ENCODE measurements around the gene NDC1. TPM values are rescaled to one million over a fixed set of nuclear protein-coding genes. Genes with fewer than 3 reads are reported as not detected.

NDC1 gene
- total RNA-seq, 2 donors from 2014 or later, result 17.3 to 39.4 TPM

GRCh38 chr1:53837646-53837923, 511 bp downstream of the NDC1 start:
- Histone ChIP-seq H3K9me3 (no peaks in the 10 kb centered on the region), H3K36me3 (no peaks in the 10 kb centered on the region), H3K4me1 (peaks cover 2% of the 10 kb centered on the region), H3K27ac (peak overlapping the region; percentile 97), H3K27me3 (no peaks in the 10 kb centered on the region), H3K4me3 (peak overlapping the region; percentile 96), H3K9ac (ENCODE audit: low read depth in 2 of 2, low read length in 2 of 2) (peak overlapping the region; percentile 86 to 92)
- TF ChIP-seq, protein P1, sequence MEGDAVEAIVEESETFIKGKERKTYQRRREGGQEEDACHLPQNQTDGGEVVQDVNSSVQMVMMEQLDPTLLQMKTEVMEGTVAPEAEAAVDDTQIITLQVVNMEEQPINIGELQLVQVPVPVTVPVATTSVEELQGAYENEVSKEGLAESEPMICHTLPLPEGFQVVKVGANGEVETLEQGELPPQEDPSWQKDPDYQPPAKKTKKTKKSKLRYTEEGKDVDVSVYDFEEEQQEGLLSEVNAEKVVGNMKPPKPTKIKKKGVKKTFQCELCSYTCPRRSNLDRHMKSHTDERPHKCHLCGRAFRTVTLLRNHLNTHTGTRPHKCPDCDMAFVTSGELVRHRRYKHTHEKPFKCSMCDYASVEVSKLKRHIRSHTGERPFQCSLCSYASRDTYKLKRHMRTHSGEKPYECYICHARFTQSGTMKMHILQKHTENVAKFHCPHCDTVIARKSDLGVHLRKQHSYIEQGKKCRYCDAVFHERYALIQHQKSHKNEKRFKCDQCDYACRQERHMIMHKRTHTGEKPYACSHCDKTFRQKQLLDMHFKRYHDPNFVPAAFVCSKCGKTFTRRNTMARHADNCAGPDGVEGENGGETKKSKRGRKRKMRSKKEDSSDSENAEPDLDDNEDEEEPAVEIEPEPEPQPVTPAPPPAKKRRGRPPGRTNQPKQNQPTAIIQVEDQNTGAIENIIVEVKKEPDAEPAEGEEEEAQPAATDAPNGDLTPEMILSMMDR (IDR thresholded peaks at IDR 0.05), result no peak
- intact Hi-C loops (cut with DNase I), result no loop called here
- DNase-seq, result no peak

GRCh38 chr1:53835491-53835890, 2.6 kb downstream of the NDC1 start:
- Histone ChIP-seq H3K27ac (no peak overlapping the region), H3K9me3 (no peaks in the 10 kb centered on the region), H3K27me3 (no peaks in the 10 kb centered on the region), H3K9ac (ENCODE audit: low read depth in 2 of 2, low read length in 2 of 2) (no peak overlapping the region), H3K4me3 (no peak overlapping the region), H3K4me1 (peaks cover 2% of the 10 kb centered on the region), H3K36me3 (no peaks in the 10 kb centered on the region)
- no peak for DNase-seq
- TF ChIP-seq, protein P1 (IDR thresholded peaks at IDR 0.05), result no peak
- intact Hi-C loops (cut with DNase I), result no loop called here

- Histone ChIP-seq H3K4me3 (no peak overlapping the region), H3K9ac (ENCODE audit: low read depth in 2 of 2, low read length in 2 of 2) (no peak overlapping the region), H3K4me1 (peaks cover 2% of the 10 kb centered on the region), H3K36me3 (no peaks in the 10 kb centered on the region), H3K27me3 (no peaks in the 10 kb centered on the region), H3K27ac (no peak overlapping the region), H3K9me3 (no peaks in the 10 kb centered on the region)
- TF ChIP-seq, protein P1 (IDR thresholded peaks at IDR 0.05), result no peak
- DNase-seq, result no peak
- intact Hi-C loops (cut with DNase I), result no loop called here
Measured at GRCh38 chr1:53834776-53835175, 3.3 kb downstream of the NDC1 start.

DNA sequence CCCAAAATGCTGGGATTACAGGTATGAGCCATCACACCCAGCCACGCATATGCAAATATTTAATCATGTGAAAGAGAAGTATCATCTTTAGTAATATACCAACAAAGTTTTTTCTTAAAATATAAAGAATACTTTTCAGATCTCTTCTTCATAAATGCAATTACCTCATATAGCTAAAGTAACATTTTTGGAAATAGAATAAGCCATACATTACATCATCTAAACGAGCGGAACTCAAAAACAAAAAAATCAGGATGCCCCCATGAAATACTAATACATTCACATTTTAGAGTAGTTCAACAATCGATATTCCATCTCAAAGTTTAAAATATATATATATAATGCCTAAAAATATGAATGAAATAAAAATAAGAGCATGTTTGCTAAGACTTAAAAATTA, 4.7 kb downstream of the NDC1 start:
- DNase-seq, result no peak
- Histone ChIP-seq H3K36me3 (no peaks in the 10 kb centered on the region), H3K27me3 (no peaks in the 10 kb centered on the region), H3K9me3 (no peaks in the 10 kb centered on the region), H3K4me3 (no peak overlapping the region), H3K9ac (ENCODE audit: low read depth in 2 of 2, low read length in 2 of 2) (no peak overlapping the region), H3K4me1 (peaks cover 2% of the 10 kb centered on the region), H3K27ac (no peak overlapping the region)
- TF ChIP-seq, protein P1 (IDR thresholded peaks at IDR 0.05), result no peak
- intact Hi-C loops (cut with DNase I), result no loop called here

DNA sequence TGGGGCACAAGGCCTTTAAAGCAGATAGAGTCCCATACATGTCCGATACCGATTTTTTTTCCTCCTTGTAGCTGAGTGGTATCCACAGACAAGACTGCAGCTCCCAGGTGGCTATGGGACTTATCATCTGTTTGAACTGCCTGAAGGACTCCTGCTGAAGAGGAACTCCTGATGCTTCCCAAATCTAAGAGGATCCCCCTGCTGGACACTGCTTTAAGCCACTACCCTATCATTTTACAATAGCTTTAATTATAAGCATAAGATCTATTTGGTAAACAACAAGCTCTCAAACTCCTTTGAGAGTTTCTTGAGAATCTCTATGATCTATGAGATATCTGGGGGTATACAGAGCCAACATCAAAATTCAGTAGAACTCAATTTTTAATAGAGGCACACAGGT, 11.7 kb downstream of the NDC1 start:
- intact Hi-C loops (cut with DNase I), result no loop called here
- Histone ChIP-seq H3K9ac (ENCODE audit: low read depth in 2 of 2, low read length in 2 of 2) (no peak overlapping the region), H3K27ac (no peak overlapping the region), H3K9me3 (no peaks in the 10 kb centered on the region), H3K4me1 (no peaks in the 10 kb centered on the region), H3K4me3 (no peak overlapping the region), H3K36me3 (no peaks in the 10 kb centered on the region), H3K27me3 (no peaks in the 10 kb centered on the region)
- no peak for DNase-seq
- TF ChIP-seq, protein P1 (IDR thresholded peaks at IDR 0.05), result no peak

GRCh38 chr1:53825306-53825705, 12.8 kb downstream of the NDC1 start:
- H3K36me3 ChIP-seq, result no peaks in the 10 kb centered on the region
- H3K27ac ChIP-seq, result no peak overlapping the region
- TF ChIP-seq, protein P1 (IDR thresholded peaks at IDR 0.05), result no peak
- H3K27me3 ChIP-seq, result no peaks in the 10 kb centered on the region
- intact Hi-C loops (cut with DNase I), result no loop called here
- no peak overlapping the region for H3K4me3 ChIP-seq
- no peaks in the 10 kb centered on the region for H3K9me3 ChIP-seq
- no peak overlapping the region for H3K9ac ChIP-seq (ENCODE audit: low read depth in 2 of 2, low read length in 2 of 2)
- no peaks in the 10 kb centered on the region for H3K4me1 ChIP-seq
- DNase-seq, result no peak

All from colonic mucosa (tissue), 4 donors.